ENCODE results near the gene NBEA. TPM values are rescaled to one million over a fixed set of nuclear protein-coding genes. Genes with fewer than 3 reads are reported as not detected.
"Not testable (repeated sequence)": the region's sequence is repeated elsewhere in the genome, so short reads cannot be mapped to it uniquely, and the experiment has no call there.

NBEA gene
- polyA plus RNA-seq (ENCODE audit: insufficient read length), result 13.1 TPM

- no peak for DNase-seq (ENCODE audit: low read depth)
Observed at GRCh38 chr13:34941835-34942731, at the start of gene NBEA. Gene NBEA, plus strand, starts transcription at chr13:34942270. Its CDS starts 551 bp downstream, at chr13:34942821.

GRCh38 chr13:34894756-34895155, 47.3 kb upstream of the NBEA start:
- DNase-seq (ENCODE audit: low read depth), result no peak

- DNase-seq (ENCODE audit: low read depth), result no peak
Observed at GRCh38 chr13:34897220-34897619, 44.9 kb upstream of the NBEA start.

GRCh38 chr13:34899888-34900287, 42.2 kb upstream of the NBEA start:
- DNase-seq (ENCODE audit: low read depth), result no peak

GRCh38 chr13:34900288-34900739, 41.8 kb upstream of the NBEA start:
- DNase-seq (ENCODE audit: low read depth), result no peak

- DNase-seq (ENCODE audit: low read depth), result no peak
Observed at GRCh38 chr13:34901572-34901971, 40.5 kb upstream of the NBEA start.

GRCh38 chr13:34911159-34911558, 30.9 kb upstream of the NBEA start:
- no peak for DNase-seq (ENCODE audit: low read depth)

- DNase-seq (ENCODE audit: low read depth), result no peak
Observed at GRCh38 chr13:34913040-34913439, 29.0 kb upstream of the NBEA start.

- no peak for DNase-seq (ENCODE audit: low read depth)
Observed at GRCh38 chr13:34914416-34914815, 27.7 kb upstream of the NBEA start.

GRCh38 chr13:34926508-34926907, 15.6 kb upstream of the NBEA start:
- no peak for DNase-seq (ENCODE audit: low read depth)

- DNase-seq (ENCODE audit: low read depth), result not testable (repeated sequence)
Observed at GRCh38 chr13:34928676-34929075, 13.4 kb upstream of the NBEA start.

GRCh38 chr13:34931572-34931971, 10.5 kb upstream of the NBEA start:
- no peak for DNase-seq (ENCODE audit: low read depth)

- no peak for DNase-seq (ENCODE audit: low read depth)
Observed at GRCh38 chr13:34933349-34933748, 8.7 kb upstream of the NBEA start.

GRCh38 chr13:34933786-34934185, 8.3 kb upstream of the NBEA start:
- DNase-seq (ENCODE audit: low read depth), result no peak

- DNase-seq (ENCODE audit: low read depth), result no peak
Observed at GRCh38 chr13:34935841-34936240, 6.2 kb upstream of the NBEA start.

- no peak for DNase-seq (ENCODE audit: low read depth)
Observed at GRCh38 chr13:34939771-34940170, 2.3 kb upstream of the NBEA start.

GRCh38 chr13:34941436-34941834, 635 bp upstream of the NBEA start:
- no peak for DNase-seq (ENCODE audit: low read depth)

GRCh38 chr13:34942732-34943435, 814 bp downstream of the NBEA start:
- no peak for DNase-seq (ENCODE audit: low read depth)

- no peak for DNase-seq (ENCODE audit: low read depth)
Observed at GRCh38 chr13:34943436-34944273, 1.6 kb downstream of the NBEA start.

- DNase-seq (ENCODE audit: low read depth), result no peak
Observed at GRCh38 chr13:34944274-34944634, 2.2 kb downstream of the NBEA start.

- no peak for DNase-seq (ENCODE audit: low read depth)
Observed at GRCh38 chr13:34944751-34945150, 2.7 kb downstream of the NBEA start.

GRCh38 chr13:34951528-34951927, 9.5 kb downstream of the NBEA start:
- DNase-seq (ENCODE audit: low read depth), result no peak

Measured in forelimb muscle (tissue), 1 donor.